Activated CD4-positive, CD25-positive, alpha-beta regulatory T cell treated with anti-CD3 and anti-CD28 coated beads, Interleukin-2, amount 50 U/mL, for 72 hours (primary cell): ENCODE data around the gene AFF3.

Source experiments
- DNase-seq: peaks from one replicate; pipeline ENCODE4 v3.0.0; 2021

The AFF3 gene

DNA sequence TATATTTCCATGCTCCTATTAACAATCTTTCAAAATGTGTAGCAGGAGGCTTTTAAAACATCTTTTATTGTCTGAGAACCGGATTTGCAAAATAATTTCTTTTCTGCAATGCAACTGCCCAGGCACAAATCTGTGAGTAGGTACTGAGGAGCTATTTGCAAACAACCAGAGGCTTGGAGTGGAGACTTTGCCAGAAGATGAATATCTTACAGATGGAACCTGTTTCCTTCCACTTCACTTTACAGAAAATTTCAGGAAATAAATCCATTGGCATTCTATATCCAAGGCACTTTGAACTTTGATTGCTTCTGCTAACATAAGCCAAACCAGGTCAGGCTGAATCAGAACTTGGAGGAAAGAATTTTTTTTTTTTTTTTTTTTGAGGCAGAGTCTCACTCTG lies 415.2 kb downstream of the AFF3 start:
- no peak for DNase-seq

- DNase-seq, result no peak
These were observed 415.7 kb downstream of the AFF3 start for GRCh38 chr2:99726691-99727090.

DNA sequence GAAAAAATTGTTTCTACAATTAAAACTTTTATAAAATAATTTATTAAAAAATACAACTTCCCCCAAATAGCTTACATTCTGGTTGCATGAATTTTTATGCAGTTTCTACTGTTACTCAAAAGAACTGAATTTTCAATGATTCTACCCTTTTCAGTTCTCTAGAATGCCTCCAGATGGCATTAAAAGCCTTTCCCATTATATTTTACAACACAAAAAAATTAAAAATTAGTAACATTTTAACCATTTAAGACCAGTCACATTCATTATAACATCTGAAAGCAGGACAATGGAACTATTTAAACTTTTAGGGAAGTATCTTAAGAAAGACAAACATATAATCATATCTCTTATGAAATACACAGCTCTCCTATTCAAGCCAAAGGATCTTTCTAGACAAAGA lies 416.6 kb downstream of the AFF3 start:
- DNase-seq, result no peak

DNA sequence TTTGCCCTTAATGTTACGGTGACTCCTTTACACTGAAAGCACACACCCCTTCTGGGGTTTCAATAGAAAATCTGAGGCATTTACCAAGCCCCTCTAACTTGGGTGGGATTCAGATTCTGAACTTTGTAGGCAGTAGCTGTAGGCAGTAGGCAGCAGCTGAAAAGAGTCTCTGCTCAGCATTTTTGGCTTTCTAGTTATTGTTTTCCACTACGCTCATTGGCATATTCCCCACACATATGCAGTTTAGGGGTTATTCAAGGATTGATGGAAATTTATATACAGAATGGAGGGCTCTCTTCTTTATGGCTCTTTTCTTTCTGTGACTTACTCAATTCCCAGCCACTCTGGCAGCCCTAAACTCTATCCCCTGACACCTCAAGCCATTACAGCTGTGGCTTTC lies 419.9 kb downstream of the AFF3 start:
- DNase-seq, result no peak

GRCh38 chr2:99719102-99719501 lies 423.3 kb downstream of the AFF3 start:
- no peak for DNase-seq

DNA sequence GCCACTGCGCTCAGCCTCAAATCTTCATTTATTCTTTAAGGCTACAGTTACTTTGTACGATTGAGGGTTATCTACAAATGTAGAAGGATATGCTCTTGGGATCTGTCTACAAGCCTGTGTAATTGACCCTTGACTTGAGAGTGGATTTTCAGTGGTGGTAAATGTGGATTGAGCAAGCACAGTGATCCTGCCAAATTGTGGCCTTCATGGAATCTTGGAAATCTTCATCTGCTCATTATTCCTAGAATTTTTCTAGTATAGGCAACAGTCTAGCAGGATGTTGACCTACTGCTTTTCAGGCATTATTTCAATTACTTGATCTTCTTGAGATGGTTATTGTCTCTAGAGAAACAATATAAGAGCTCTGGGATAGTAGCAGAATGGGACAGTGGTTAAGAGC lies 426.4 kb downstream of the AFF3 start:
- no peak for DNase-seq

DNA sequence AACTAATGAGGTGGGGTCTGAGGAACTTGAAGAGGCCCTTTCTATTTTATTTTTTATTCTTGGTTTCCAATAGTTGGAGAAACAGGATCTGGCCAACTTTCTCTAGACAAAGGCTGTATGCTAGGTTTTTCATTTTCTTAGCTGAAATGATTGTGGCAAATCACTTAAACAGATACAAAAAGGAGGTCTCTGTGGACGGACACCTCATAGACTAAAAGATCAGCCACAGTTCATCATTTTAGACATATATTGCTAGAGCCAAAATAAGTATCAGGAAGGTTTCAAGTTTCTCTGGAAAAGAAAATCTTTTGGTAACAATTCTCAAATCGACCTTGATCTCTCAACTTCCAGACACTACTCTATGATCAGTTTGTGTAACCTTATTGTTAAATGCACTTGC lies 428.0 kb downstream of the AFF3 start:
- DNase-seq, result no peak

GRCh38 chr2:99711144-99711543 lies 431.2 kb downstream of the AFF3 start:
- no peak for DNase-seq

GRCh38 chr2:99710721-99711120 lies 431.7 kb downstream of the AFF3 start:
- no peak for DNase-seq

GRCh38 chr2:99709229-99709628 lies 433.2 kb downstream of the AFF3 start:
- no peak for DNase-seq

- no peak for DNase-seq
These were observed 434.2 kb downstream of the AFF3 start for GRCh38 chr2:99708231-99708630.

- DNase-seq, result no peak
These were observed 434.8 kb downstream of the AFF3 start for GRCh38 chr2:99707592-99707991.

DNA sequence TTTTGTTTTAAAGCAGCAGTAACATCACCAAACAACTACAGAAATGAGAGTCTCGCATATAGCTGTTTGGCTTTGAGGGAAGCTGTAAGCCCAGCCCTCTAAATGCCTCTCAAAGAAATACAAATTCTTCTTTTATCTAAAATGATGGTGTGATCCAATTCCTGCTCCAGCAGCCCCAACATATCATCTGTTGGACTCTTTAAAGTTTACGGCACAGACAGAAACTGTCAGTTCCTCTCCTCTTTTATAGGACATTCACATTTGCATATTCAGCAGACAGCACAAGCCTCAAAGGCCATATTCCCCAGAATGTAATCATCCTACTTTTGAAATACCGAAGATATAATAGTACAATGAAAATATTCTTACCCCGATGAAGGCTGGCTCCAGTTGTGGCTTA lies 435.7 kb downstream of the AFF3 start:
- no peak for DNase-seq

- no peak for DNase-seq
These were observed 440.9 kb downstream of the AFF3 start for GRCh38 chr2:99701503-99701902.

DNA sequence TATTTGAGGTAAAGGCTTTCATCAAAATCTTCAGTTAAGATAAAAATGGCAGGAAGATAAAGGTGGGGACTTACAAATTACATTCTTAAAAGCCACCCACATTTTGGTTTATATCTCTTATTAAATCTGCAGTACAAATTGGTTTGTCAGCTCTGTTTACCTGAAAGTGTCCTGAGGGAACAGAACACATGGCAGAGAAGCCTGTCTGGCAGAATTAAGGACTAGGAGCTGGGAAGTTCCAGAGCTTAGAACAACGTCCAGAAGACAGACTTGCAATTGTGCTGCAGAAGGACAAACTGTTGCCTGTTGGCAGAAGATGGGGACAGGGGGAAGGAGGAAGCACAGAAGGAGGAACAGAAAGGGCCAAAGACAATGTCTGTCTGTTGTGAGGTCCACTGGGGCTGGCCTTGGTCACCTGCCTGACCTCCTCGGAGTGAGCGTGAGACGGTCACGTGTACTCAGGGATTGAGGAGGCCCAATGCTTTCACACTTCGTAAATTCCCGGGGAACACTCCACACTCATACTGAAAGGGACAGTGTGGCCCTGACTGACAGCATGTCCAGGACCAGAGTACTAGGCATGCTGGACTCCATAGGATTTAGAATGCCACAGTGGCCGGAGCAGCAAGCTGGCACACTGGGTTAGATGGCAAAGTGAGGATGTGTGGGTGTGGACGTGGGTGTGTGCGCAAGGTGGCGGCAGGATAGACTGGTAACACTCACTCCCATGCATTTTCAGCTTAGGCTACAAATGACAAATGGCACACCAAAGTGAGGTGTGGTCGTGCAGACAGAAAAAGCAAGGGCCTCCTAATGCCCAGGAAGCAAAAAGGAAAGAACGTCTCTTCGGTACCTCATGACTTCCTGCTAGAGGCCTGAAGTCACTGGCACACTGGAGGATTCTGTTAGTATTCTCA lies 441.6 kb downstream of the AFF3 start:
- DNase-seq, result no peak

GRCh38 chr2:99698896-99699295 lies 443.5 kb downstream of the AFF3 start:
- no peak for DNase-seq

DNA sequence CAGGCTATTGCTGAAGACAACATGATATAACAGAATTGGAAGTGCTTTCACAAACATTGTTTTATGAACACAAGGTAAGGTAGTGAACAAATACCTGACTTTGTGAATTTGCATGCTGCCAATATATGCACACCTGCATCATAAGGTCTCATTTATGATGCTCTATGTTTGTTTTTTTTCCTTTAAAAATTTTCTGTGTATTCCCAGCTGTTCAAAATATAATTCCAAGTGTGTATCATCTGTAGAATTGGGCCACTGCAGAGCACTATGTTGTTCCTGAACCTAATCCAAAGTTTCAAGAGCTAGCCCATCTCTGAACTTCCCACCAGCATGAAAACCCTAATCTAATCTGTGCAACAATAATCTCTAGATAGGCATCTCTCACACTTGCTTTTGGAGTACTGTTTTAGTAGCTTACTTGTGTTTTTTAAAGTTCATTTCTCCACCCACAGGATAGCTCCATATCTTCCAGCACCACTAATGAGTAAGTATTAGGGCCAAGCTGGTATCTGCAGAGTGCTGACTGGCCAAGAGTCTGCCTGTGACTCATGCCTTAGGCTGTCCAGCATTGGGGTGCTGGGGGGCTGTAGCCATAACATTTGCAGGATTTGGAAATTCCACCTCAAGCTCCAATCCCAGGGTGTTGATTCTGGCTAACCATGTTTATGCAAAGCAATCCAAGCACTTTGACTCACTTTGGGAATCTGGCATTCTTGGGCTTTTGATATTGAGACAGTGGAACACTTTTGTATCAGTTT lies 444.4 kb downstream of the AFF3 start:
- DNase-seq, result no peak

GRCh38 chr2:99695944-99696253 lies 446.5 kb downstream of the AFF3 start:
- no peak for DNase-seq

GRCh38 chr2:99695130-99695943 lies 447.1 kb downstream of the AFF3 start:
- no peak for DNase-seq

- no peak for DNase-seq
These were observed 448.1 kb downstream of the AFF3 start for GRCh38 chr2:99694331-99694730.

DNA sequence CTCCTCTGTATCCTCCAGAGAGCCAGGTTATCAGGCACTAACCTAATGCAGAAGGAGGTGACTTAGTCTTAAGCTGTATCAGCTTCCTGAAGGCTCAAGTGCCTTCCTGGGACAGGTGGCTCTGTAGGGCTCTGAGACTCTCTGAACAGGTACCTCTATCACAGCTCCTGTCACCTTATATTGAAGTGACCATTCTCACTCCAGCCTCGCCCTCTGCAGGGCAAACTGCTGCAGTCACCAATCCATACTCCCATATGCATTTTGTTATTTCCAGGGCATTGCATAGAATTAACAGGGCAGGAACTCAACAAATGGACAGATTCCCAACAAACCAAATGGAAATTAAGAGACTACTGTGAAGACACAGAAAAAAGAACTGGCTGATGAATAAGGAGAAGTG lies 449.6 kb downstream of the AFF3 start:
- DNase-seq, result no peak

- DNase-seq, result no peak
These were observed 450.5 kb downstream of the AFF3 start for GRCh38 chr2:99691926-99692325.

DNA sequence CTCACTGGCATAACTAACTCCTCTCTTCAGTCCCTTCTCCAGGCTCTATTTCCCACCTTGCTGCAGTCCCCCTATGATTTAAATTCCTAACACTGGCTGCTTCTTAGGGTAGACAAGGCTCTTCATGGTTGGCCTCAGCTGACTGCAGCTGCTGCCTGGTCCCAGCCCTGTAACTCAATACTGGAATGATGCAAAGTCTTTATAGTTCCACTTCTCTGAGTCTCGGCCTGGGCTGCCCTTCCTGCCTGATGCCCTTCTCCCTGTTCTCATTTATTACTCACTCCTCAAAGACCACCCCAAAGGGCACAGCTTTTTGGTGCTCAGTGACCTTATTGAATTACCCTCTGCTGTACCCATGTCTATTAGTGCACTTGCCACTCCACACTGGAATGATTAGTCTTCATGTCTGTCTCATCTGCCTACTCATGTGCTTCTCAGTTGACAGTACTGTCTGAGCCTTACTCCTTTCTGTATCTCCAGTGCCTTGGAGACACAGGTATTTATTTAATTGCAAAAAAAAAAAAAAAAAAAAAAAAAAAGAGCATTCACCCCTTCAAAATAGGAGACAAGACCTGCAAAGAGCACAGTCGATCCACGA lies 453.1 kb downstream of the AFF3 start:
- DNase-seq, result no peak
